Measurements from ENCODE around the gene CENPW. TPM values are rescaled to one million over a fixed set of nuclear protein-coding genes. Genes with fewer than 3 reads are reported as not detected.

Gene CENPW
- total RNA-seq, 1 experiment from 2014 or later, result 82.3 TPM

- no peak overlapping the region for H3K4me2 ChIP-seq (ENCODE audit: insufficient read depth, insufficient read length, low read length)
- H4K20me1 ChIP-seq (ENCODE audit: control insufficient read depth, insufficient read depth, insufficient read length), result no peaks in the 10 kb centered on the region
- no peaks in the 10 kb centered on the region for H3K36me3 Mint-ChIP-seq (ENCODE audit: insufficient read depth in 1 of 3, low read depth in 3 of 3)
- H3K79me1 ChIP-seq (ENCODE audit: insufficient read depth, low read depth, low read length, poor library complexity, severe bottlenecking), result no peaks in the 10 kb centered on the region
- no peaks in the 10 kb centered on the region for H3K4me1 Mint-ChIP-seq
- H3K4ac ChIP-seq (ENCODE audit: low read depth, low read length), result no peak overlapping the region
- H3K56ac ChIP-seq (ENCODE audit: insufficient read length, low read depth, low read length), result no peak overlapping the region
- no peak overlapping the region for H2AFZ ChIP-seq (ENCODE audit: low read length)
- H2BK12ac ChIP-seq (ENCODE audit: insufficient read length, low read depth, low read length), result no peak overlapping the region
- H4K8ac ChIP-seq (replicated peaks; ENCODE audit: insufficient read length, low read depth, low read length), result no peak overlapping the region
- no peaks in the 10 kb centered on the region for H3K23me2 ChIP-seq (ENCODE audit: insufficient read length, low read depth, low read length, poor library complexity, severe bottlenecking)
- peak overlapping the region in 1 of 3 experiments; percentile 63; a peak in 3 of 7 replicates for H3K27ac Mint-ChIP-seq
- no peak overlapping the region for H2BK5ac ChIP-seq (ENCODE audit: insufficient read length, low read length)
- peak overlapping the region; percentile 25 for H4K5ac ChIP-seq (ENCODE audit: insufficient read length, low read depth, low read length)
- no peak overlapping the region for H3K4me3 Mint-ChIP-seq
- no peak for TF ChIP-seq CTCF (conservative IDR thresholded peaks at IDR 0.05)
- H3T11ph ChIP-seq (ENCODE audit: low read length), result no peak overlapping the region
- WGBS (ENCODE audit: extremely low coverage, insufficient read length, low lambda C conversion rate), result no CpG with 5 or more reads among the region's 2 CpGs
- H3K27me3 ChIP-seq (ENCODE audit: insufficient read depth, low read length), result no peaks in the 10 kb centered on the region
- H2AK5ac ChIP-seq (ENCODE audit: insufficient read length, low read length), result no peak overlapping the region
- H3K79me2 ChIP-seq (ENCODE audit: insufficient read depth, low read length), result no peaks in the 10 kb centered on the region
- no peak for DNase-seq
- no peak overlapping the region for H3K23ac ChIP-seq (ENCODE audit: insufficient read length, low read depth, low read length)
- H3K9ac ChIP-seq (ENCODE audit: extremely low read depth, insufficient read length, low read length), result no peak overlapping the region
- no peak overlapping the region for H2BK120ac ChIP-seq (ENCODE audit: low read depth, low read length, poor library complexity, severe bottlenecking)
- H3K4me1 ChIP-seq (ENCODE audit: insufficient read depth, low read length), result no peaks in the 10 kb centered on the region
- H2BK15ac ChIP-seq (ENCODE audit: low read depth, low read length), result no peak overlapping the region
- H3K27ac ChIP-seq (ENCODE audit: insufficient read length, low read depth, low read length), result no peak overlapping the region
- H4K91ac ChIP-seq (ENCODE audit: insufficient read length, low read depth, low read length), result no peak overlapping the region
- no peaks in the 10 kb centered on the region for H3K9me3 Mint-ChIP-seq
- no peaks in the 10 kb centered on the region for H3K9me3 ChIP-seq (ENCODE audit: control insufficient read depth, low read depth, low read length)
- no peak overlapping the region for H3K18ac ChIP-seq (ENCODE audit: insufficient read length, low read depth, low read length)
- H3K14ac ChIP-seq (ENCODE audit: insufficient read depth, low read length), result no peak overlapping the region
- no peak overlapping the region for H2BK20ac ChIP-seq (ENCODE audit: low read depth, low read length, poor library complexity, severe bottlenecking)
- no peaks in the 10 kb centered on the region for H3K27me3 Mint-ChIP-seq (ENCODE audit: low read depth)
Measured at GRCh38 chr6:126396131-126396530, 56.2 kb downstream of the CENPW start.
